Stimulated activated memory B cell treated with anti-CD40 and anti-IgM and Interleukin-4, amounts not matched to agents 10 μg/mL and 1 μg/mL and 100 μg/mL, for 72 hours (primary cell): ENCODE measurements around the gene HIVEP3.

Source experiments
- ATAC-seq: fragments of 150-1000 bp; cut with Tn5 transposase; 2 replicates; pipeline ENCODE4 v1.10.0; 2021
- H3K27ac Mint-ChIP-seq: one replicate; pipeline ENCODE4 v1.8.0; 2022; ENCODE audit warnings: mild to moderate bottlenecking, mixed read lengths
- H3K27me3 Mint-ChIP-seq: one replicate; pipeline ENCODE4 v1.8.0; 2022; ENCODE audit warnings: mixed read lengths
- H3K36me3 Mint-ChIP-seq: one replicate; pipeline ENCODE4 v1.8.0; 2022; ENCODE audit warnings: mixed read lengths
- H3K4me1 Mint-ChIP-seq: one replicate; pipeline ENCODE4 v1.8.0; 2022; ENCODE audit warnings: mixed read lengths
- H3K4me3 Mint-ChIP-seq: one replicate; pipeline ENCODE4 v1.8.0; 2022; ENCODE audit warnings: mild to moderate bottlenecking, moderate library complexity, mixed read lengths
- H3K9me3 Mint-ChIP-seq: one replicate; pipeline ENCODE4 v1.8.0; 2022; ENCODE audit warnings: mixed read lengths

Gene HIVEP3

DNA sequence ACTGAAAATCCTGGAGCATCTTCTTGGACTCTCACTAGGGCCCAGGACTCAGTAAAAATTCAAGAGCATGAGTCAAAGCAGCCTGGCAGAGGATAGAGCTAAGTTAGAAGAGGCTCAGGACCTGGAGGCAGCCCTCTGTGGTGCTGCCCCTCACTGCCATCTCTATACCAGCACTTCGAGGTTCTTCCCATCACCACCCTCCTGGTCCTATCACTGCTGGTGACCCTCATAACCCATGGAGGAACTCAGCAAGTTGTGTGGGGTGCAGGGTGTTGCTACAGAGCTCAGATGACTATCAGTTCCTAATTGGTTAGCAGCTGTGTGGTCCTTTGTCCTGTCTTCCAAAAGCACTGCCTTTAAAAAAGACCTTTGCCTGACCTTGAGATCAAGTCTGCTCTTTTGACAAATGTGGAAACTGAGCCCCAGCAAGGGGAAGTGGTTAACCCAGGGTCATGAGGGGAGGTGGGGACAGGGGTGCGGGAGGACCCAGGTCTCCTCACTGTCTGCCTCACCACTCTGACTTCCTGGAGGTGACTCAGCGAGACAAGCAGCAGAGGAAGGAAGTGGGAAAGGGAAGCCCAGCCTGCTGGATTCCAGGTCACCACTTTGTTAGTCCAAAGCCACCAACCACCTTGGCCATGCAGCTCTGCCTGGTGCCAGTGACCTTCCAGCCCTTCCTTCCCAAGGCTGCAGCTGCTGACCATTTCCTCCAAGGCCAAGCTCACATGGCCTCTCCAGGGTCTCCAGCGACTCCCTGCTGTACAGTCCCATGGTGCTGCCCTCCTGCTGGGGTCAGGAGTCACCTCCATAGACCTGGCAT is 234.8 kb downstream of the HIVEP3 start:
- Mint-ChIP-seq H3K9me3 (no peaks in the 10 kb centered on the region), H3K4me1 (peaks cover 59% of the 10 kb centered on the region), H3K27me3 (no peaks in the 10 kb centered on the region), H3K4me3 (no peak overlapping the region), H3K36me3 (no peaks in the 10 kb centered on the region), H3K27ac (peak overlapping the region; percentile 54)
- ATAC-seq, result peak; percentile 60

DNA sequence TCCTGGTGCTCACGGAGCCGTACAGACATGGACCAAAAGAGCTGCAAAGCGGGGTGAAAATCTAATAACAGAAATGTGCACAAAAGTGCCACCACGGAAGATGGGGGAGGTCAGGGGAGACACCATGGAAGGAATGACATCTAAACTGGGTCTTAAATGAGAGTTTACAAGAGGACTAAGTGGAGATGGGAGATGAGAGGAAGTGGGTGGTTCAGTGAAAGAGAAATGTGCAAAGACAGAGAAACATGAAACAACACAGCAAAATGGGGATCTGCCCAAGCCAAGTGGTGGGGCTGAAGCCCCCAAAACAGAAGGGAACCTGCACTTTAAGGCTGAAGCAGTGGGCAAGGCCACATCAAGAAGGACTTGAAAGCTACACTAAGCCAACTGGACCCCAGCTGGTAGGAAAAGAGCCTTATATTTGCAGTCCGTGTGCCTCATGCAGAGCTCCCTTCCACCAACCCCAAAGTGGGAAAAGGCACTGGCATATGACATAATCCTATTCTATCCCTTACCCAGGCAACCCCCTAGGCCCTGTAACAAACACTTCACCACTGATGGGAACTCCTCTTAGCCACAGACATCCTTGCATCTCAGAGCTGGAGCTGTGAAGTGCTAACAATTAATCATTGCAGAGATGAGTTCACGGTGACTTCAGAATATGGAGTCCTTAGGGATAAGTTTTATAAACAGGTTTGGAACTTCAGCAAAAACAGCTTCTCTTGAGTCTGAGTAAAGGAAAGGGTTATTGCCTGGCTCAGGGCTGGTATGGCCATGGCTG is 235.7 kb downstream of the HIVEP3 start:
- Mint-ChIP-seq H3K36me3 (no peaks in the 10 kb centered on the region), H3K27ac (peak overlapping the region; percentile 54), H3K4me1 (peaks cover 59% of the 10 kb centered on the region), H3K4me3 (no peak overlapping the region), H3K9me3 (no peaks in the 10 kb centered on the region), H3K27me3 (no peaks in the 10 kb centered on the region)
- ATAC-seq, result no peak

DNA sequence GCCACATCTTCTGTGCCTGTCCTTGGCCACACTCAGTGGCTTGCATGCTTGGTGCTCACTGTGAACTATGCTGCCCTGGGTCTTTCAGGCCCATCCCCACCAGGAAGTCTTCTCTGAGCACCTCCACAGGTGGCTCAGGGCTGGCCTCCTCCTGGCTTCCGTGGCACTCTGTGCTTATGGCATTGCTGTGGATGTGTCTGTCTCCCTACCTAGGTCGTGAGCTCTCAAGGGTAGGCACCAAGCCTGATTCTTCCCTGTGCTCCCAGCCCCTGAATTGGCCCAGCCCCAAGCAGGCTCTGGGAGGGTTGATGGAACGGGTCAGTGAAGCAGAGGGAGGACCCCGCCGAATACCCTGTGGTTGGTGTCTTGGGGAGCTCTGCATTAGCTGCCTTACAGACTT is 236.6 kb downstream of the HIVEP3 start:
- ATAC-seq, result no peak
- Mint-ChIP-seq H3K36me3 (no peaks in the 10 kb centered on the region), H3K27ac (peak overlapping the region; percentile 46), H3K4me3 (no peak overlapping the region), H3K27me3 (no peaks in the 10 kb centered on the region), H3K9me3 (no peaks in the 10 kb centered on the region), H3K4me1 (peaks cover 59% of the 10 kb centered on the region)

DNA sequence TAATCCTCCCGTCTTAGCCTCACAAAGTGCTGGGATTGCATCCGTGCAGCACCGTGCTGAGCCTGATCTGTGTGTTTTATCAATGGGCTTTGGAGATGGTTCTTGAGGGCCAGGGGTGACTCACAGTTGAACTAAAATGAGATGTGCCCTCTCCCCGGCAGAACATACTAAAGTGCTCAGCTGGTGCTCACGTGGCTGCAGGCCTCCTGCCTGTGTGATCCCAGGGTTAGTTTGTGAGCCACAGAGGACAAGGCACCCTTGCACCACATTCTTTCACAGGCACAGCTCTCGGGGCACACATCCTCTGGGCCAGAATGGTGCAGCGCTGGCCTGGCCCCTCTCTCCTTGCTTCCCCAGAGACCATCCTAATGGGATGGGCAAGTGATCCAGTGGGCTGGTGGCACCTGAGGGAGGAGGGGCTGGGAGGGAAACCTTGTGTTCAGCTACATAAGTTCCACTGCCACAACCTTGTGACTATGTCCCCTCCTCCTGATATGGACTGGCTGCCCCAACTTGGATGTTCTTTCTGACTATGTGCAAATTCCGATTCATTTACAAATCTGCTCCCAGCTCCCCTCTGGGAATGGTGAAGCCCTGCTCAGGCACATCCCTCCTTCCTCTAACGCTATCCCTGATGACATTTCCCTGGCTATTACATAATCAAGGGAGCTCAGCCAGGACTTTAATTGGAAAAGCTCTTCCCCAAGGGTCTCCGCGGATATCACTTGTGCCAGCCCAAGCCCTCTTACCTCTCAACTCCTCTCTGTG is 237.2 kb downstream of the HIVEP3 start:
- Mint-ChIP-seq H3K36me3 (no peaks in the 10 kb centered on the region), H3K27ac (peak overlapping the region; percentile 46), H3K4me1 (peaks cover 59% of the 10 kb centered on the region), H3K9me3 (no peaks in the 10 kb centered on the region), H3K27me3 (no peaks in the 10 kb centered on the region), H3K4me3 (no peak overlapping the region)
- no peak for ATAC-seq

DNA sequence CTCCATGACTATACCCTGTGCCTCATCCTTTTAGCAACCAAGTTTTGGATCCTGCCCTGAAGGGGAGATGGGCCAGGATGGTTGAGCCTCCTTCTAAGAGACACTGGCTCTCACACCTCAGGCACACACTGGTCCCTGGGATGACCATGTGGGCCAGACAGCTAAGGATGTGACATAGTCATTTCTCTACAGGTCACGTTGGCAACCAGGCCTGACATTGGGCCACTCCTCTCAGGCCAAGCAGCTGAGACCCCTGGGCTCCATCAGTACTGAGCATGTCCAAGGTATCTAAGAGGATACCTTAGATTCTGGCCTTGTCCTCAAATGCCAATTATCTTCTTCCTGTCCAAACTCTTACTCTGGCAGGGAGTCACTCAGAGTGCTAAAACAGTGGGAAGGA is 238.7 kb downstream of the HIVEP3 start:
- Mint-ChIP-seq H3K4me1 (peaks cover 70% of the 10 kb centered on the region), H3K36me3 (no peaks in the 10 kb centered on the region), H3K27me3 (no peaks in the 10 kb centered on the region), H3K9me3 (no peaks in the 10 kb centered on the region), H3K4me3 (no peak overlapping the region), H3K27ac (no peak overlapping the region)
- ATAC-seq, result no peak

DNA sequence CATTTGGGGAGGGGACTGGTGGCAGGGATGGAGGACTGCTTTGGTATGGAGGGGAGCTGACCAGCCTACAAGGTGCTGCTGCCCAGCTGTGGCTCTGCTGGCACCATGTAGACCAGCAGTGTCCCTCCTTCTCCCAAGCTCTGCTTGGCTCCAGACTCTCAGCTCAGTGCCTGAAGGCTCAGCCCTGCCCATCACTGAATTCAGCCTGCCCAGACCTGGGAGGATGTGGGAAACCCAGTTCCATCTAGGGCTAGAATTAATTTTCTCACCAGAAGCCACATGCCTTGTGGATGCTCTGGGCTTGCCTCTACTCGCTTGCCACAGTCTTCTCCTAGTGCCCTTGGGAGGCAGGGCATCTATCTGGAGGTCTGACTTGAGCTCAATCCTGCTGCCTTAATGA is 239.2 kb downstream of the HIVEP3 start:
- H3K4me1 Mint-ChIP-seq, result peaks cover 70% of the 10 kb centered on the region
- H3K27ac Mint-ChIP-seq, result no peak overlapping the region
- no peaks in the 10 kb centered on the region for H3K9me3 Mint-ChIP-seq
- no peaks in the 10 kb centered on the region for H3K36me3 Mint-ChIP-seq
- ATAC-seq, result no peak
- no peaks in the 10 kb centered on the region for H3K27me3 Mint-ChIP-seq
- H3K4me3 Mint-ChIP-seq, result no peak overlapping the region

DNA sequence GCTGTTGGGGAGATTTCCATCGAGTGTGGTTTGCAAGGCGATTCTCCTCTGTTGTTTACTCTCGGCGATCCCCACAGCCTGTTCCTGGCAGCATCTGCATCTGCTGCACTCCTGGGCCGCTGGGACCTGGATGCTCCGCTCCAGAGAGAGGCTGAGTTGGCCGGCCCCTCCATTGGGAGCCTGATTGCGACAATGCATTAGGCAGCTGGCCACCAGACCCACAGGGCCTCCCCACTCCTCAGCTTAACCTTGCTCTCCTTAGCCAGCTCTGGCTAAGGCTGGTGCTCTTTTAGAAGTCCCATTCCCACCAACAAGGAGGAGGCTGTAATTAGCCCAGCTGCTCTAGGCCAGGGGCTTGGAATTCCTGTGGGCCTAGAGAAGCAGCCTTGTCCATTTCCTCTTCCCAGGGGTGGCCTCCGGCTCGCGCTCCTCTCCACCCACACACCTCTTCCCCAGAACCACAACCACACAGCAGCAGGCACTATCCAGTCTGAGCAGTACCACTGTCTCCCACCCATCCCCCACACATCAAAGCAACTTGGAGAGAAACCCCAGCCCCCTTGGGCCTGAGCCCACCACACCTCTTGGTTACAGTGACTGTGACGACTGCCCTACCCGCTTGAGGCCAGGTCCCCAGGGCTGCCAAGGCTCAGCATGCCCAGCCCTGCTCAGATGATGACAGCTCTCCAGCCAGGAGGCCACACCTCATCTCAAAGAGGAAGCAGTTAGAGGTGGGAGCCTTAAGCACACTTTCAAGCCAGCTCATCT is 240.4 kb downstream of the HIVEP3 start:
- Mint-ChIP-seq H3K4me3 (no peak overlapping the region), H3K4me1 (peaks cover 70% of the 10 kb centered on the region), H3K27me3 (no peaks in the 10 kb centered on the region), H3K9me3 (no peaks in the 10 kb centered on the region), H3K27ac (peak overlapping the region; percentile 70), H3K36me3 (no peaks in the 10 kb centered on the region)
- peak; percentile 89 for ATAC-seq

DNA sequence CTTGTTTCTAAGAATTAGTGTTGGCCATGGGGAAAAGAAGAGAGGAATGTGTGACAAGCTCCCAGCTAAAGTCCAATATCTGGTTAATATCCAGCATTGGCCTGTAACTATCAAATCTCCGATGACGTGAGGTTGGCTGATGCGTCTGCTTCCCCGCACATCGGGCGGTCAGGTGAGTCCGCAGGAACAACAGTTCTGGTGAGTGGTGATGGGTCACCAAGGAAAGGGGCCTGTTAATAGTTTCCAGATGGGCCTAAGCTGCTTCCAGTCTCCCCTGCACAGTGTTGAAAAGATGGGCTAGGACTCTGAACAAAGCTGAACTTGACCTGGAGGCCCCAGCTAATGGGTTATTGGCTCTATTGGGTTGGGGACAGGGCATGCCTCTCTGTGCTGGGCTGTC is 241.1 kb downstream of the HIVEP3 start:
- Mint-ChIP-seq H3K4me1 (peaks cover 70% of the 10 kb centered on the region), H3K36me3 (no peaks in the 10 kb centered on the region), H3K27me3 (no peaks in the 10 kb centered on the region), H3K27ac (peak overlapping the region; percentile 87), H3K4me3 (no peak overlapping the region), H3K9me3 (no peaks in the 10 kb centered on the region)
- no peak for ATAC-seq

DNA sequence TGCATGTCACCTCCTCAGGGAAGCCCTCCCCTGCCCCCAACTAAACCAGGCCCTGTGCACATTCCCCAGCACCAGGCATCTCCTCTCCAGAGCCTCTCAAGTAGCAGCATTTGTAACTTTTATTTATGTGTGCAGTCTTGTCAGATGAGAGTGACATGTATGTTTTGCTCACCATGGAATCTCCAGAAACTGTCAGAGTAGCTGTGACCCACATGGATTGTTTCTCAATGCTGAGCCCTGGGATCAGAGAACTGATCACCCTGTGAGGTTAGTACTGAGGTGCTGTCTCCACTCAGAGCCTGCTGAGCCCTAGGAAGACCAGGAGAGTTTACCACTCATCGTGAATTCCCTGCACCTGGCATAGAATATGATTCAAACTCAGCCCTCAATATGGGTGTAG is 243.3 kb downstream of the HIVEP3 start:
- H3K4me3 Mint-ChIP-seq, result no peak overlapping the region
- peak overlapping the region; percentile 87 for H3K27ac Mint-ChIP-seq
- H3K4me1 Mint-ChIP-seq, result peaks cover 88% of the 10 kb centered on the region
- H3K27me3 Mint-ChIP-seq, result no peaks in the 10 kb centered on the region
- H3K36me3 Mint-ChIP-seq, result no peaks in the 10 kb centered on the region
- ATAC-seq, result no peak
- no peaks in the 10 kb centered on the region for H3K9me3 Mint-ChIP-seq

DNA sequence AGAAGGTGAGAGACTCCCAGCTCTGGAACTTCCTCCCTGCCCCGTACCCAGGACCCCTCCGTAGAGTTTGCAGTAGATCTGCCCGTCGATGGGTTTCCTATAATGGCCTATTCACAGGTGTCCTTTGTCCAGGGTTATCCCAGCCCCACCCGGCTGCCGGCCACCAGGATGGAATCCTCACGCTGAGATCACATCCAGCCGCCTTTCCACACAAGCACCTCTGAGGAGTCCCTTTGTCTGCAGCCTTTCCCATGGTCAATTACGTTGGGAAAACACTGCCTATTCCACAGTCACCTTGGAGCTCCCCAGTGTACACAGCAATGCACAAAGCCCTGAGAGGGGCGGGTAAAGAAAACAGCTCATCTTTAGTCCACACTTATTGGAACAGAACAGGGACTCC is 244.2 kb downstream of the HIVEP3 start:
- Mint-ChIP-seq H3K27ac (peak overlapping the region; percentile 87), H3K36me3 (no peaks in the 10 kb centered on the region), H3K4me3 (no peak overlapping the region), H3K27me3 (no peaks in the 10 kb centered on the region), H3K9me3 (no peaks in the 10 kb centered on the region), H3K4me1 (peaks cover 96% of the 10 kb centered on the region)
- no peak for ATAC-seq

DNA sequence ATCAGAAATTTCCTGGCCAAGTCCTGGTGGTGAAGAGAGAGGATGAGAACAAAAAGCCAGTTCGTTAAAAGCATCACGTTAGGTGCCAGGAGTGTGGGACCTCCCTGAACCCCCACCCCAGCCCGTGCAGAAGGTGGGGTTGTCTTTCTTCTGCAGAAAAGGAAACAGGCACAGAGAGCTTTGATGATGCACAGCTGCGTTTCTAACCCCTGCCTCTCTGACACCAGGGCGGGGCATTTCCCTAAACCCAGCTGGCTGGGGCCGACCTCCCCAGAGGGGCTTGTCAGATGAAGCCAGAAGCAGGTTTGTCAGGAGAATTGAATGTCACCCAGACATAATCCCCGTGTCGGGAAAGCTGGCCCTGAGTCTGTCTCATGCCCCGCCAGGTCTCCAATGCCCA is 244.9 kb downstream of the HIVEP3 start:
- Mint-ChIP-seq H3K27ac (peak overlapping the region; percentile 87), H3K36me3 (no peaks in the 10 kb centered on the region), H3K9me3 (no peaks in the 10 kb centered on the region), H3K4me1 (peaks cover 96% of the 10 kb centered on the region), H3K27me3 (no peaks in the 10 kb centered on the region), H3K4me3 (peak overlapping the region; percentile 40)
- ATAC-seq, result peak; percentile 83

DNA sequence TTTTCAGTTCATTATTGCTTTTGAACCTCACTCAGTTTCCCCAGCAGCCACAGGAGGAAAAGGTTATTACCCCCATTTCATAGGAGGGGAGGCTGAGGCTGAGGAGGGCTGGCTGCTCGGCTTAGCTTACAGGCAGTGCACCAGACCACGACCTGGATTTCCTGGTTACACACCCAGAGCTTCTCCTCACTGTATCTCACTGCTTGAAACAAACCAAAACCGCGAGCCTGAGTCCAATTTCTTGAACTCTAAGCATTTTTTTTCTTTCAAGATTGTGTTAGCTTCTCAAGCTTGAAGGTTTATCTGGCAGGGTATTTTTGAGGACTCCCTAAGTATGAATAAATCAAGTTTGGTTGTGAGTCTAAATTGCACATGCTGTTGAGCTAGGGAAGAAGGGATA is 245.3 kb downstream of the HIVEP3 start:
- peak overlapping the region; percentile 87 for H3K27ac Mint-ChIP-seq
- H3K4me1 Mint-ChIP-seq, result peaks cover 96% of the 10 kb centered on the region
- no peaks in the 10 kb centered on the region for H3K36me3 Mint-ChIP-seq
- peak overlapping the region; percentile 44 for H3K4me3 Mint-ChIP-seq
- no peaks in the 10 kb centered on the region for H3K27me3 Mint-ChIP-seq
- H3K9me3 Mint-ChIP-seq, result no peaks in the 10 kb centered on the region
- peak; percentile 86 for ATAC-seq

DNA sequence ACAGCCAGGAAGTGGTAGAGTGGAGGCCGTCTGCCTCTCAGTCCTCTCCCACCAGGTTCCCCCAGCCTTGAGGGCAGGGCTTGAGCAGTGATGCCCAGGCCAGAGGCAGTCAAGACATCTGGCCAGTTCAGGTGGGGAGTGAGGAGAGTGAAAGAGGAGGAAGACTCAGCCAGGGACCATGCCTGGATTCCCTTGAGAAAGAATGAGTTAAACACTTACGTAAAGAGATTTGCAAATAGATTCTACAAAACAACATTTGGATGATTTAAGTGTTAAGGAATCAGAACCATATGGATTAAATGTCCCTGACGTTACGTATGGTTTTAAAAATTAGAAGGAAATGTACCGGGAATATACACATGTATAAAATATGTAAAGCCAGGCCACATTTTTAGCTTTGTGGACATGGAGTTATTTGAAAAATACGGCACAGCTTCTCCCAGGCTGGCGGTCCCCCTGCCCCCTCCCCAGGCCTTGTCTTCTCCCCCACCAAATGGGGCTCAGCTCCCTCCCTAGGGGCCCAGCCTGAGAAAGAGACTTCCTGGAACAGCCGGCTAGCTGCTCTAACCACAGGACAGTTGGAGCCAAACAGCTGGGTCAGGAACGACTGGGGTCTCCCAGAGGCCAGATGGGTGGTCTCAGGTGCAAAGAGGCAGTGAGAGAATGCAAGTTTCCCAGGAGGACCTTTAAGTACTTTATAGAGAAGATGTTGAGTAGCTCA is 245.9 kb downstream of the HIVEP3 start:
- no peak for ATAC-seq
- peak overlapping the region; percentile 87 for H3K27ac Mint-ChIP-seq
- H3K4me1 Mint-ChIP-seq, result peaks cover 96% of the 10 kb centered on the region
- H3K27me3 Mint-ChIP-seq, result no peaks in the 10 kb centered on the region
- H3K4me3 Mint-ChIP-seq, result peak overlapping the region; percentile 44
- H3K9me3 Mint-ChIP-seq, result no peaks in the 10 kb centered on the region
- no peaks in the 10 kb centered on the region for H3K36me3 Mint-ChIP-seq

DNA sequence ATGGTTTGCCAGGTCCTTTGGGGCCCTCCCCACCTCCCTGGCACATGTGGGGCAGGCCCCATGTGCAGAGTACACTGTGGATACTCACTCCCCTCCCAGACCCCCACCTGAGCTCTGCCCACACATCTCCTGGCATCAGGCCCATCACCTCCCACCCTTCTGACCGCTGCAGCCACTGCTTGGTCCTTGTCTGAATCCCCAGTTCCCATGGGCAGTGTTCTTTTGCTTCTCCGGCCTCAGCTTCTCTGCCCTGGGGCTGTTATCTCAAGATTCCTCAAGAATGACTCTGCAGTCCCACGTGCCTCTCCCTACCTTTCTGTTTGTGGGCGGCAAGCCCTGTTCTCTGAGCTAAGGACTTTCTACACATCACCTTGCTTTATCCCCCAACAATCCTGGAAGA is 246.5 kb downstream of the HIVEP3 start:
- ATAC-seq, result no peak

More for the DNA sequence above, 246.5 kb downstream of the HIVEP3 start:
- Mint-ChIP-seq H3K27ac (peak overlapping the region; percentile 87), H3K36me3 (no peaks in the 10 kb centered on the region), H3K4me1 (peaks cover 96% of the 10 kb centered on the region), H3K4me3 (no peak overlapping the region), H3K9me3 (no peaks in the 10 kb centered on the region), H3K27me3 (no peaks in the 10 kb centered on the region)
